GM18873 (cell line): ENCODE data around the gene CALCOCO1.

ENCODE experiments used
- ATAC-seq: cut with Tn5 transposase; IDR thresholded peaks from one replicate; pipeline ENCODE4 v1.9.1; 2021; ENCODE audit warnings: mild to moderate bottlenecking, moderate library complexity, moderate number of reproducible peaks; ENCODE audit not compliant: unreplicated experiment, low FRiP score

Gene CALCOCO1

DNA sequence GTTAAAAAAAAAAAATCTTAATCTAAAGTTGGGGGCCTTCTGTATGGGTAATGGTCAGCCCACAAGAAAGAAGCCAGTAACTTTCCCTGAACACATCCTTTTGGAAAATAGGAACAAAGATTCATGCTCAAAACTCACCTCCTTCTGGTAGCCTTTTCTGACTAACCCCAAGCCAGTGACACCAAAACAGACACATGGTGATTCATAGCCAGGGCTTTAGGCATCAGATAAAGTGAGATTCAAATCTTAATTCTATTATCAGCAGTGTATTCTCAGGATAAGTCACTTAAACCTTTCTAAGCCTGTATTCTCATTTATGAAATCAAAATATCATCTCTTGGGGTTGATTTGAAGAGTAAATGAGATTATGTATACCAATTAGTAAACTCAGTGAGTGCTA, 56.3 kb downstream of the CALCOCO1 start:
- no peak for ATAC-seq

DNA sequence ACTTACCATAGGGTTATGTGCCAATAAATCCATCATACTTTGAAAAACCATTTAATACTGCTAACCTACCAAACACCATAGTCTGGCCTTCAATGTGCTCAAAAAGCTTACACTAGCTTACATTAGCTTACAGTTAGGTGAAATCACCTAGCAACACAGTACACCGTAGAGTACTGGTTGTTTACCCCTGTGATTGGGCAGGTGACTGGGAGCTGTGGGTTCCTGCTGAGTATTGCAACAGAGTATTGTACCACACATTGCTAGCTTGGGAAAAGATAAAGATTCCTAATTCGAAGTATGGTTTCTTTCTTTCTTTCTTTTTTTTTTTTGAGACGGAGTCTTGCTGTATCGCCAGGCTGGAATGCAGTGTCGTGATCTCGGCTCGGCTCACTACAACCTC, 56.9 kb downstream of the CALCOCO1 start:
- ATAC-seq: no peak

DNA sequence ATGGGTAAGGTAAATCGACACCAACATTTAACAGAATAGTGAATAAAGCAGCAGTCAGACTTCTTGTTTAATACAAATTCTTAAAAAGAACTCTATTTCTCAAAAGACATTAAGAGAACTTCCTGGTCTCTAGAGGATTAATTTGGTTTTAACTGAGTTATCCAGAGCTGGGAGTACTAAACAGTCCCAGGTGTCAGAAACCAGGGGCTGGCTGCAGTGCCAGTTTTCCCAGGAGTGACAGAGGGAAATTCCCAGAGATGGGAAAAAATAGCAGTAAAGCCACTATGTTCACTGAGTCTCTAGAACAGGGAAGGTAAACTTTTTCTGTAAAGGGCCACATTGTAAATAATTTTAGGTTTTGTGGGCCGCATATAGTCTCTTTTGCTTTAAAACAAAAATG, 60.2 kb downstream of the CALCOCO1 start:
- ATAC-seq: no peak

DNA sequence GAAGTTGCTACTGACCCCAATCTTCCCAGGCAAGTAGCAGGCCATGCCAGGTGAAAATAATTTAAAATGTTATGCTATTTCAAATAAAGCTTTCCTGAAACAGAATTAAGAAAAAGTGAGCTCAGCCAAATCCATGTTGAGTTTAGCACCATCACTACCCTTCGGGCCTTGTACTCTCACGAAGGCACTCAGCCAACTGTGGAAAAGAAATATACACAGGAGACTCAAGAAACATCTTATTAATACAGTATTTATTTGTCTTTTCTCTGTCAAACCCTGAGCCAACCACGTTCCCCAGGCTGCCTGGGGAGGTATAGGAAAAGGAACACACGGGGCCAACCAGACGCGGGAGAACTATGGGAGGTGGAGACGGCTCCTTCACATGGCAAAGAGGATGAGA, 62.3 kb downstream of the CALCOCO1 start:
- no peak for ATAC-seq

DNA sequence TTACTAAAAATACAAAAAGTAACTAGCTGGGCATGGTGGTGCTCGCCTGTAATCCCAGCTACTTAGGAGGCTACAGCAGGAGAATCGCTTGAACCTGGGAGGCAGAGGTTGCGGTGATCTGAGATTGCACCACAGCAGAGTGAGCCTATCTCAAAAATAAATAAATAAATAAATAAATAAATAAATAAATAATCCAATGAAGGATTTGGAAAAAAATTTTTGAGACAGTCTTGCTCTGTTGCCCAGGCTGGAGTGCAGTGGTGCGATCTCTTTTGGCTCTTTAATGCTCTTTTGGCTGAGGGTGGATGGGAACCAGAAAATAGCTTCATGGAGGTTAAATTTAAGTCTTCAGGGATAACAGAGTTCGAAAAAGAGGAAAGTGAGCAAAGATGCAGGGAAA, 63.1 kb downstream of the CALCOCO1 start:
- no peak for ATAC-seq

DNA sequence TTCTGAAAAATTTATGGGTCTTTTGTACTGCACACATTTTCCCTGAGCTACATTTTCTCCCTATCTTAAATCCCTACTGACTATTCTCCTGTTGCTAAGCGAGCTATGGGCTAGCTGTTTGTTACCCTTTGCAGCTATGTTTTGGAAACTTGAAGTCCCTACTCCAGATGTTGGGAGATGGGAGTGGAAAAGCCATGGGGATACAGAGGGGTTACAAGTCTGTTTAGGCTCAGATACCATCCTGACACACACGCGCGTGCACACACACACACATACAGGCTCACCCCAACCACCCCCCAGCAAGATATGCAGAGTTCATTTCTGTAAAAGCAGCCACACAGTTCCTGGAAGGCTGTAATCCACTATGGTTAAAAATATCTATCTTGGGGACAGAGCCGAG, 67.2 kb downstream of the CALCOCO1 start:
- no peak for ATAC-seq

DNA sequence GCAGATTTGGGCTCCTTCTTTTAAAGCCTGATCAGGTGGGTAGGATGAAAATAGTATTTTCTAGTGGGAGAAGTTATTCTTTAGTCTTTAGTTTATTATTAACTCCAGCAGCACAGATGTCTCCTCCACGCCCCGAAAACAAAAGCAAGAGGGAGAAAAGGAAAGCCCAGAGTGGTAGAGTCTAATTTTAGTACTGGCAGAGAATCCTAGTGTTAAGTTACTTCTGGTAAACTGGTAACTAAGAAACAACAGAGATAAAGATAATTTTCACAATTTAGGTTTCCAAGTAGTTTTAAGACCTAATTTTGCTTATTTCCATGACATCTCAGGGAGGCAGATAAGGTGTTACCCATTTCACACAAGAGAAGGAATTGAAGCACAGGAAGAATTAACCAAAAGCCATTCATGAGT, 67.7 kb downstream of the CALCOCO1 start:
- no peak for ATAC-seq

DNA sequence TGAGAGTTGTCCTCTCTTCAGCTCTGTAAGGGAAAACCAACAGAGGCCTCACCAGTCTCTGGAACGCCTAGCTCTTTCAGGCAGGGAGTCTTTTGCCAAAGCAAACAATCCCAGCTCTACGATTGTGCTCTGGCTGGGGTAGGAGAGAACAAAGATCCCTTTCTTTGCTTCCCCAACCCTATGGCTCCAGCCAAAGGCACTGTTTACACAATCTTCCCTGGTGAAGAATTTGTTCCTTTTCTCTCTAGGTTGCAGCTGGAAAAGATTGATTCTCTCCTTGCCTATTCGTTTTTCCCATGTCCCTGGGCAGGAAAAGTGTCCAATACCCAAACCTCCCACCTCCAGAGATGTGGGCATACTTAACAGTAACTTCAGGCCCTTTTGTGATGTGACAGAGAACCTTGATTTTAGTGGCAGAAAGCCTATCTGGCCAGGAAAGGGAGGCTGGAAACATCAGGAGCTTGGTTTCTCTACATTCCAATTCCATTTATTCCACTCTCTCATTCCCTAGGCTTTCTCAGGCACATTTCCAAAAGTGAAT, 68.2 kb downstream of the CALCOCO1 start:
- ATAC-seq: no peak
